Loucy (cell line): ENCODE data around the gene PRR5.

ENCODE experiments used
- EZH2phosphoT487 ChIP-seq: fragments of 200-600 bp; IDR thresholded peaks from 2 replicates; pipeline ENCODE4 v1.6.1; 2018; ENCODE audit warnings: antibody characterized with exemption, mild to moderate bottlenecking, moderate library complexity, borderline replicate concordance
- TF ChIP-seq, protein P1 (sequence below): fragments of 200-600 bp; sonication (generic); conservative IDR thresholded peaks from 2 replicates; pipeline ENCODE4 v1.5.1; 2014; ENCODE audit warnings: mild to moderate bottlenecking, antibody characterized with exemption, low read length

DNA sequence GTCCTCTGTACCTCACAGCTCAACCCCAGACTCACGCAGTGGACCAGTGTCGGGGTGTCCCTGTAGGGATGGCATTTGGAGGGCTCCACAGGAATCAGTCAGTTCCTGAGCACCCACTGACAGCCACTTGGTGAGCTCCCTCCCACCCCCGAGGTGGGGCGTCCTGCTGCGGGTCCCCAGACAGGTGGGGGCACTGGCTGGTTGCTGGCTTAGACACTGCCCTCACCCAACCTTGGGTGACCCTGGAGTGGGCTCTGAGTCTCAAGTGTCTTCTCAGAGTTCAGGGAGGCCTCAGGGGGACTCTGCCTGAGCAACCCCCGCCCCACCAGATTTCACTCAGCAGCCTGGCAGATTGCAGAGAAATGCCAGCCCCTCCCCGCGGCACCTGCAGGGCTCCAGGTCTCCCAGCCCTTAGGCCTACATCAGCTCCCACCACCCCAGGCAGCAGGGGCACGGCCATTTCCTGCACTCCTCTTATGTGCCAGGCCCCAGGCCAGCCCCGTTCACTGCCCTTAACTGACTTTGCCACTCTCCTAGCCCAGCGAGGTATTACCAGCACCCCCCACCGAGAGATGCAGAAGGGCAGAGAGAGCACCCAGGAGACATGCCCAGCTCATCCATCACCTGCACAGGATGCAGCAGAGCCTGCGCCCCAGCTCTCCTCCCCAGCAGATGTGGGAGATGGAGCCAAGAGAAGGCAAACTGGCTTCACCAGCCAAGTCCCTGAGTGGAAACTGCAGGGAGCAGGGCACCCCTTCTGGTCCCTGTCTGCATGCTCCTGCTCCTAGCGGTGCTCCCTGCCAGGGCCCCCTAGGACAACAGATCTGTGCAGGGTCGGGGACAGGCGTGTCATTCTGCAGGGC is 2.4 kb downstream of the PRR5 start:
- TF ChIP-seq, protein P1, sequence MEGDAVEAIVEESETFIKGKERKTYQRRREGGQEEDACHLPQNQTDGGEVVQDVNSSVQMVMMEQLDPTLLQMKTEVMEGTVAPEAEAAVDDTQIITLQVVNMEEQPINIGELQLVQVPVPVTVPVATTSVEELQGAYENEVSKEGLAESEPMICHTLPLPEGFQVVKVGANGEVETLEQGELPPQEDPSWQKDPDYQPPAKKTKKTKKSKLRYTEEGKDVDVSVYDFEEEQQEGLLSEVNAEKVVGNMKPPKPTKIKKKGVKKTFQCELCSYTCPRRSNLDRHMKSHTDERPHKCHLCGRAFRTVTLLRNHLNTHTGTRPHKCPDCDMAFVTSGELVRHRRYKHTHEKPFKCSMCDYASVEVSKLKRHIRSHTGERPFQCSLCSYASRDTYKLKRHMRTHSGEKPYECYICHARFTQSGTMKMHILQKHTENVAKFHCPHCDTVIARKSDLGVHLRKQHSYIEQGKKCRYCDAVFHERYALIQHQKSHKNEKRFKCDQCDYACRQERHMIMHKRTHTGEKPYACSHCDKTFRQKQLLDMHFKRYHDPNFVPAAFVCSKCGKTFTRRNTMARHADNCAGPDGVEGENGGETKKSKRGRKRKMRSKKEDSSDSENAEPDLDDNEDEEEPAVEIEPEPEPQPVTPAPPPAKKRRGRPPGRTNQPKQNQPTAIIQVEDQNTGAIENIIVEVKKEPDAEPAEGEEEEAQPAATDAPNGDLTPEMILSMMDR: no peak
- TF ChIP-seq EZH2phosphoT487: no peak
